HL-60/S4 (cell line): ENCODE data around the gene SLC9A9.
"Not testable (repeated sequence)": the region's sequence is repeated elsewhere in the genome, so short reads cannot be mapped to it uniquely, and the experiment has no call there.

ENCODE experiments used
- in situ Hi-C: fragments of 300-500 bp; cut with MboI; formaldehyde crosslinking; loops from 2 replicates; pipeline ENCODE4 v1.14.3; 2022; ENCODE audit warnings: low sequenced_read_pairs

Gene SLC9A9

GRCh38 chr3:143306407-143306806 is 541.9 kb downstream of the SLC9A9 start:
- in situ Hi-C loops: no loop called here

- in situ Hi-C loops: no loop called here
Observed at GRCh38 chr3:143302638-143303171, 545.6 kb downstream of the SLC9A9 start.

GRCh38 chr3:143301031-143301901 is 547.0 kb downstream of the SLC9A9 start:
- in situ Hi-C loops: no loop called here

GRCh38 chr3:143298886-143299535 is 549.3 kb downstream of the SLC9A9 start:
- in situ Hi-C loops: no loop called here

GRCh38 chr3:143298380-143298779 is 549.9 kb downstream of the SLC9A9 start:
- in situ Hi-C loops: no loop called here

GRCh38 chr3:143295201-143296080 is 552.8 kb downstream of the SLC9A9 start:
- in situ Hi-C loops: no loop called here

- in situ Hi-C loops: no loop called here
Observed at GRCh38 chr3:143294188-143294587, 554.1 kb downstream of the SLC9A9 start.

- in situ Hi-C loops: no loop called here
Observed at GRCh38 chr3:143291836-143292447, 556.3 kb downstream of the SLC9A9 start.

- in situ Hi-C loops: no loop called here
Observed at GRCh38 chr3:143288944-143289343, 559.3 kb downstream of the SLC9A9 start.

- in situ Hi-C loops: no loop called here
Observed at GRCh38 chr3:143287403-143287802, 560.9 kb downstream of the SLC9A9 start.

GRCh38 chr3:143286392-143287010 is 561.8 kb downstream of the SLC9A9 start:
- in situ Hi-C loops: no loop called here

- in situ Hi-C loops: no loop called here
Observed at GRCh38 chr3:143283432-143284128, 564.7 kb downstream of the SLC9A9 start.

- in situ Hi-C loops: no loop called here
Observed at GRCh38 chr3:143280984-143281383, 567.3 kb downstream of the SLC9A9 start.

GRCh38 chr3:143279567-143279966 is 568.7 kb downstream of the SLC9A9 start:
- in situ Hi-C loops: not testable (repeated sequence)

GRCh38 chr3:143278721-143279120 is 569.5 kb downstream of the SLC9A9 start:
- in situ Hi-C loops: no loop called here

GRCh38 chr3:143277531-143277930 is 570.7 kb downstream of the SLC9A9 start:
- in situ Hi-C loops: no loop called here

GRCh38 chr3:143276592-143276991 is 571.7 kb downstream of the SLC9A9 start:
- in situ Hi-C loops: no loop called here

GRCh38 chr3:143273975-143274690 is 574.1 kb downstream of the SLC9A9 start:
- in situ Hi-C loops: no loop called here

GRCh38 chr3:143271136-143271535 is 577.1 kb downstream of the SLC9A9 start:
- in situ Hi-C loops: no loop called here
